Ovary (tissue), 9 donors: ENCODE measurements around the gene GDAP1L1. TPM values are rescaled to one million over a fixed set of nuclear protein-coding genes. Genes with fewer than 3 reads are reported as not detected.
"Not testable (repeated sequence)": the region's sequence is repeated elsewhere in the genome, so short reads cannot be mapped to it uniquely, and the experiment has no call there.

Experiments
- DNase-seq, 5 donors: peaks; one replicate each; pipeline ENCODE4 v3.0.0-alpha.2; 2019 to 2020
- H3K27ac ChIP-seq, 2 donors: fragments of 200-600 bp; one replicate each; pipeline versions ENCODE4 v1.5.1 to v1.8.0; 2019 to 2022
- H3K27me3 ChIP-seq: fragments of 200-600 bp; one replicate; pipeline ENCODE4 v1.8.0; 2022
- H3K36me3 ChIP-seq: fragments of 200-600 bp; sonication (generic); one replicate; pipeline ENCODE4 v1.5.1; 2019
- H3K4me1 ChIP-seq: one replicate; pipeline ENCODE4 v1.8.1; 2013; ENCODE audit warnings: mild to moderate bottlenecking, moderate library complexity; ENCODE audit not compliant: insufficient read depth
- H3K4me3 ChIP-seq: fragments of 200-600 bp; sonication (generic); one replicate; pipeline ENCODE4 v1.5.1; 2017
- H3K9me3 ChIP-seq, 2 donors: fragments of 200-600 bp in 1 of 2; sonication (generic) in 1 of 2; one replicate each; pipeline versions ENCODE4 v1.5.1 to v1.8.1; 2013 to 2019; ENCODE audit warnings: mild to moderate bottlenecking in 1 of 2, moderate library complexity in 1 of 2
- CTCF ChIP-seq, 3 donors: fragments of 450-650 bp in 2 of 3; fragments of 200-600 bp in 1 of 3; IDR thresholded peaks; one replicate each; pipeline versions ENCODE4 v1.5.1 to v1.8.0; 2016 to 2022; ENCODE audit warnings: antibody characterized with exemption in 3 of 3, mild to moderate bottlenecking in 1 of 3
- EP300 ChIP-seq: sonication (generic); formaldehyde crosslinking; IDR thresholded peaks from one replicate; pipeline ENCODE4 v1.6.1; 2017; ENCODE audit warnings: antibody characterized with exemption
- POLR2A ChIP-seq: fragments of 450-650 bp; IDR thresholded peaks from one replicate; pipeline ENCODE4 v1.6.1; 2017; ENCODE audit warnings: antibody characterized with exemption, mild to moderate bottlenecking, moderate library complexity
- WGBS, 3 donors: extraction: QIAGEN DNeasy Blood & Tissue Kit in 1 of 3; methylation state at CpG; one replicate each; pipeline versions ENCODE4 v1.1.5 to v1.1.7; 2013 to 2017; 5-methylcytosine and 5-hydroxymethylcytosine counted together
- intact Hi-C, 4 donors: fragments of 100-400 bp; cut with DNase I; formaldehyde crosslinking; loops; one replicate each; pipeline versions ENCODE4 v1.11.0 to v1.15.1; 2022 to 2023
- polyA plus RNA-seq, 2 donors: library from polyadenylated mRNA; stranded (reverse); fragments of 200-250 nt in 1 of 2; fragments of 350-450 nt in 1 of 2; fragmentation: Illumina TruSeq in 1 of 2; extraction: RNeasy Lipid Tissue Mini Kit (QIAGEN cat#74804) in 1 of 2; gene quantifications; one replicate each; pipeline ENCODE4 v1.2.3, GENCODE V29; 2013 to 2014
- total RNA-seq, 7 donors: library from RNA; depleted of rRNA in 2 of 7; stranded (reverse); fragments of >200 nt in 2 of 7; fragmentation: NEBNext Ultra II Directional in 3 of 7; extraction: Animal tissue kit (Norgen Biotek cat#: 25700) in 3 of 7; gene quantifications; one replicate each; pipeline versions ENCODE4 v1.1.0 to v1.2.4, GENCODE V29; 2016 to 2023
- donor health status: DM: no; HTN: no; CAD: no; lungs with moderate emphysema.
- donor health status: DM: no; HTN: no; CAD: no.
- donor health status: Bipolar disorder and iron deficiency.
- donor health status: DM: yes; HTN: yes; CAD: no.
- donor health status: DM: no; HTN: no; CAD: no.
- donor health status: DM: yes; HTN: yes; CAD: no.

GDAP1L1 gene
- total and polyA plus RNA-seq, 9 donors = 0.72 to 3.3 (median 1.6) TPM

GRCh38 chr20:44326391-44327159 lies 79.5 kb downstream of the GDAP1L1 start:
- Histone ChIP-seq H3K27ac (no peak overlapping the region), H3K9me3 (no peaks in the 10 kb centered on the region), H3K27me3 (no peaks in the 10 kb centered on the region), H3K36me3 (no peaks in the 10 kb centered on the region), H3K4me3 (peak overlapping the region; percentile 23), H3K4me1 (no peaks in the 10 kb centered on the region)
- no peak for DNase-seq
- no peak for TF ChIP-seq POLR2A
- TF ChIP-seq EP300 = no peak
- TF ChIP-seq CTCF (IDR thresholded peaks at IDR 0.05) = no peak
- intact Hi-C loops = no loop called here
- WGBS, 3 donors = 12 to 14% (median 12%) methylated on average over 47 to 50 of the region's 50 CpGs

GRCh38 chr20:44327748-44328147 lies 80.6 kb downstream of the GDAP1L1 start:
- 86 to 91% (median 87%) methylated on average over 7 of the region's 7 CpGs for WGBS, 3 donors
- H3K27ac ChIP-seq, DNase-seq, H3K36me3 ChIP-seq, H3K9me3 ChIP-seq, H3K4me3 ChIP-seq, intact Hi-C loops, H3K4me1 ChIP-seq, H3K27me3 ChIP-seq: not testable (repeated sequence)

GRCh38 chr20:44328428-44328827 lies 81.3 kb downstream of the GDAP1L1 start:
- no peak overlapping the region for H3K27ac ChIP-seq
- H3K4me3 ChIP-seq = no peak overlapping the region
- H3K4me1 ChIP-seq = no peaks in the 10 kb centered on the region
- H3K27me3 ChIP-seq = no peaks in the 10 kb centered on the region
- DNase-seq = no peak
- WGBS, 3 donors = 79 to 89% (median 84%) methylated on average over 4 of the region's 4 CpGs
- no peaks in the 10 kb centered on the region for H3K36me3 ChIP-seq
- intact Hi-C loops = no loop called here
- no peaks in the 10 kb centered on the region for H3K9me3 ChIP-seq
- TF ChIP-seq POLR2A (no peak), EP300 (no peak), CTCF (IDR thresholded peaks at IDR 0.05) (no peak)

Other genes with a start within 250 kb of the GDAP1L1 start
- gene JPH2, start 60.1 kb upstream of the GDAP1L1 start, total RNA-seq = 10 to 100 TPM in 1 of 7 donors, 1 to 10 TPM in 5, under 1 TPM in 1; 0.48 to 27.4 (median 3.0) TPM
- gene JPH2, start 60.1 kb upstream of the GDAP1L1 start, polyA plus RNA-seq = 1 to 10 TPM; 2.9 to 7.5 TPM
- 10 to 100 TPM; 27.7 to 40.1 (median 37.2) TPM for gene OSER1, start 36.5 kb upstream of the GDAP1L1 start, total RNA-seq
- gene OSER1, start 36.5 kb upstream of the GDAP1L1 start, polyA plus RNA-seq = 10 to 100 TPM; 39.6 to 55.3 TPM
- gene FITM2, start 63.9 kb downstream of the GDAP1L1 start, total RNA-seq = 1 to 10 TPM; 4.4 to 9.3 (median 8.0) TPM
- gene FITM2, start 63.9 kb downstream of the GDAP1L1 start, polyA plus RNA-seq = 10 to 100 TPM in 1 of 2 donors, 1 to 10 TPM in 1; 3.6 to 15.4 TPM
- gene R3HDML, start 89.7 kb downstream of the GDAP1L1 start, total RNA-seq = not detected
- gene R3HDML, start 89.7 kb downstream of the GDAP1L1 start, polyA plus RNA-seq = not detected
- 1 to 10 TPM in 1 of 7 donors, under 1 TPM in 6; 0.08 to 1.5 (median 0.42) TPM for gene HNF4A, start 108.4 kb downstream of the GDAP1L1 start, total RNA-seq
- gene HNF4A, start 108.4 kb downstream of the GDAP1L1 start, polyA plus RNA-seq = under 1 TPM; 0.07 to 0.15 TPM
- 10 to 100 TPM in 6 of 7 donors, 1 to 10 TPM in 1; 5.6 to 25.1 (median 12.4) TPM for gene TTPAL, start 228.6 kb downstream of the GDAP1L1 start, total RNA-seq
- 1 to 10 TPM; 3.1 to 7.4 TPM for gene TTPAL, start 228.6 kb downstream of the GDAP1L1 start, polyA plus RNA-seq